ENCODE measurements around the gene TCHHL1.
"Not testable (repeated sequence)": the region's sequence is repeated elsewhere in the genome, so short reads cannot be mapped to it uniquely, and the experiment has no call there.

DNA sequence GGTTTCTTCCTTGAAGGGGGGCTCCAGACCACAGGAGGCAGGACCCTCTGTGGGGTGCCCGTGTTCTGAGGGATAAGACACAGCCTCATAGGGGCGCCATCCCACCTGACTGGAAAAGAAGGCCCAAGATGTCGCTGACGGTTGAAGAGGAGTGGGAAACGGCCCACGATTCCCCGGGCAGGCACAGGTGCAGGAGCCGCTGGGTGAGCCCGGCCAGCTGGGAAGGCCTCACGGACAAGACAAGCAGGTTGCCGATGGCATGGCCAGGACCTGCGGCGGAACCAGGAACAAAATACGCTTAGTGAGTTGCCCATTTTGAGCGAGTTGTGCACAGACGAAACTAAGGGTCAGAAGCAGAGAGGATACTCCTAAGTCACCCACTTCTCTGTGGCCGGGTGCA is 8.4 kb downstream of the TCHHL1 start:
- not testable (repeated sequence) for TF ChIP-seq POLR2A (IDR thresholded peaks at IDR 0.05; ENCODE audit: borderline replicate concordance, extremely low read depth, insufficient read depth, insufficient read length); EZH2 (IDR thresholded peaks at IDR 0.05); ZNF274 (IDR thresholded peaks at IDR 0.05; ENCODE audit: low read depth, low read length); EZH2phosphoT487 (IDR thresholded peaks at IDR 0.05; ENCODE audit: borderline replicate concordance)
- TF ChIP-seq, protein P1, sequence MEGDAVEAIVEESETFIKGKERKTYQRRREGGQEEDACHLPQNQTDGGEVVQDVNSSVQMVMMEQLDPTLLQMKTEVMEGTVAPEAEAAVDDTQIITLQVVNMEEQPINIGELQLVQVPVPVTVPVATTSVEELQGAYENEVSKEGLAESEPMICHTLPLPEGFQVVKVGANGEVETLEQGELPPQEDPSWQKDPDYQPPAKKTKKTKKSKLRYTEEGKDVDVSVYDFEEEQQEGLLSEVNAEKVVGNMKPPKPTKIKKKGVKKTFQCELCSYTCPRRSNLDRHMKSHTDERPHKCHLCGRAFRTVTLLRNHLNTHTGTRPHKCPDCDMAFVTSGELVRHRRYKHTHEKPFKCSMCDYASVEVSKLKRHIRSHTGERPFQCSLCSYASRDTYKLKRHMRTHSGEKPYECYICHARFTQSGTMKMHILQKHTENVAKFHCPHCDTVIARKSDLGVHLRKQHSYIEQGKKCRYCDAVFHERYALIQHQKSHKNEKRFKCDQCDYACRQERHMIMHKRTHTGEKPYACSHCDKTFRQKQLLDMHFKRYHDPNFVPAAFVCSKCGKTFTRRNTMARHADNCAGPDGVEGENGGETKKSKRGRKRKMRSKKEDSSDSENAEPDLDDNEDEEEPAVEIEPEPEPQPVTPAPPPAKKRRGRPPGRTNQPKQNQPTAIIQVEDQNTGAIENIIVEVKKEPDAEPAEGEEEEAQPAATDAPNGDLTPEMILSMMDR (IDR thresholded peaks at IDR 0.05 in 2 of 3, conservative IDR thresholded peaks at IDR 0.05 in 1 of 3; ENCODE audit: borderline replicate concordance in 1 of 3, insufficient read depth in 1 of 3, low read depth in 2 of 3, low read length in 2 of 3) = not testable (repeated sequence)
- TF ChIP-seq, protein P2, sequence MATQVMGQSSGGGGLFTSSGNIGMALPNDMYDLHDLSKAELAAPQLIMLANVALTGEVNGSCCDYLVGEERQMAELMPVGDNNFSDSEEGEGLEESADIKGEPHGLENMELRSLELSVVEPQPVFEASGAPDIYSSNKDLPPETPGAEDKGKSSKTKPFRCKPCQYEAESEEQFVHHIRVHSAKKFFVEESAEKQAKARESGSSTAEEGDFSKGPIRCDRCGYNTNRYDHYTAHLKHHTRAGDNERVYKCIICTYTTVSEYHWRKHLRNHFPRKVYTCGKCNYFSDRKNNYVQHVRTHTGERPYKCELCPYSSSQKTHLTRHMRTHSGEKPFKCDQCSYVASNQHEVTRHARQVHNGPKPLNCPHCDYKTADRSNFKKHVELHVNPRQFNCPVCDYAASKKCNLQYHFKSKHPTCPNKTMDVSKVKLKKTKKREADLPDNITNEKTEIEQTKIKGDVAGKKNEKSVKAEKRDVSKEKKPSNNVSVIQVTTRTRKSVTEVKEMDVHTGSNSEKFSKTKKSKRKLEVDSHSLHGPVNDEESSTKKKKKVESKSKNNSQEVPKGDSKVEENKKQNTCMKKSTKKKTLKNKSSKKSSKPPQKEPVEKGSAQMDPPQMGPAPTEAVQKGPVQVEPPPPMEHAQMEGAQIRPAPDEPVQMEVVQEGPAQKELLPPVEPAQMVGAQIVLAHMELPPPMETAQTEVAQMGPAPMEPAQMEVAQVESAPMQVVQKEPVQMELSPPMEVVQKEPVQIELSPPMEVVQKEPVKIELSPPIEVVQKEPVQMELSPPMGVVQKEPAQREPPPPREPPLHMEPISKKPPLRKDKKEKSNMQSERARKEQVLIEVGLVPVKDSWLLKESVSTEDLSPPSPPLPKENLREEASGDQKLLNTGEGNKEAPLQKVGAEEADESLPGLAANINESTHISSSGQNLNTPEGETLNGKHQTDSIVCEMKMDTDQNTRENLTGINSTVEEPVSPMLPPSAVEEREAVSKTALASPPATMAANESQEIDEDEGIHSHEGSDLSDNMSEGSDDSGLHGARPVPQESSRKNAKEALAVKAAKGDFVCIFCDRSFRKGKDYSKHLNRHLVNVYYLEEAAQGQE (IDR thresholded peaks at IDR 0.05; ENCODE audit: low read depth) = not testable (repeated sequence)

Measured in HCT116 (cell line).